OCI-LY1 (cell line): ENCODE data around the gene DMKN.

Source experiments
- EZH2 ChIP-seq: fragments of 200-600 bp; sonication (generic), shearing (Covaris generic); IDR thresholded peaks from 2 replicates; pipeline ENCODE4 v1.8.0; 2017; ENCODE audit warnings: borderline replicate concordance, mixed run types, mild to moderate bottlenecking, antibody characterized with exemption, low read length, moderate library complexity, mixed read lengths
- TF ChIP-seq, protein P1 (sequence below): fragments of 200-600 bp; sonication (generic), shearing (Covaris generic); IDR thresholded peaks from 2 replicates; pipeline ENCODE4 v1.5.1; 2017; ENCODE audit warnings: mild to moderate bottlenecking, antibody characterized with exemption, low read length, moderate library complexity, mixed read lengths

DNA sequence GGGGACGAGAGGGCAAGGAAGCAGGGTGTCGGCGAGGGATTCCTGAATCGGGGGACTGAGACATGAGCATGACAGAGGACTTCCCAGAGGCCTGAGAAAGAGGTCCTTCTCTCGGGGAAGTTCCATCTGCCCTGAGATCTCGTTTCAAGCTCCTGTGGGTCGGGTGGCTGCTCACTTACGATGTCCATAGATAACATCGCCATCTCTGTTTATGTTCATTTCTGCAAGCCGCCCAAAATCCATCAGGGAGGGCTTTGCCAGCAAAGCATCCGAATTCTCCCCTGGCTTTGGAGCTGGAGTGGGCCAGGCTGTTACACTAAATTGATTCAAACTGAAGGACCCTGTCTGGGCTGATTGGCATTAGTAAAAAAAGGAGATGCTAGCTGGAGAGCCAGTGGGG lies 5.9 kb downstream of the DMKN start:
- TF ChIP-seq, protein P1, sequence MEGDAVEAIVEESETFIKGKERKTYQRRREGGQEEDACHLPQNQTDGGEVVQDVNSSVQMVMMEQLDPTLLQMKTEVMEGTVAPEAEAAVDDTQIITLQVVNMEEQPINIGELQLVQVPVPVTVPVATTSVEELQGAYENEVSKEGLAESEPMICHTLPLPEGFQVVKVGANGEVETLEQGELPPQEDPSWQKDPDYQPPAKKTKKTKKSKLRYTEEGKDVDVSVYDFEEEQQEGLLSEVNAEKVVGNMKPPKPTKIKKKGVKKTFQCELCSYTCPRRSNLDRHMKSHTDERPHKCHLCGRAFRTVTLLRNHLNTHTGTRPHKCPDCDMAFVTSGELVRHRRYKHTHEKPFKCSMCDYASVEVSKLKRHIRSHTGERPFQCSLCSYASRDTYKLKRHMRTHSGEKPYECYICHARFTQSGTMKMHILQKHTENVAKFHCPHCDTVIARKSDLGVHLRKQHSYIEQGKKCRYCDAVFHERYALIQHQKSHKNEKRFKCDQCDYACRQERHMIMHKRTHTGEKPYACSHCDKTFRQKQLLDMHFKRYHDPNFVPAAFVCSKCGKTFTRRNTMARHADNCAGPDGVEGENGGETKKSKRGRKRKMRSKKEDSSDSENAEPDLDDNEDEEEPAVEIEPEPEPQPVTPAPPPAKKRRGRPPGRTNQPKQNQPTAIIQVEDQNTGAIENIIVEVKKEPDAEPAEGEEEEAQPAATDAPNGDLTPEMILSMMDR, result no peak
- TF ChIP-seq EZH2, result no peak
